Endometrium (tissue), 2 donors: Measurements from ENCODE around the gene RPL10L.

ENCODE experiments used
- FAIRE-seq: peaks from 2 replicates; lab custom pipeline; 2012; peaks lifted over from hg19 to GRCh38; lab: Jason Lieb, UNC
- donor health status: control.
- donor health status: control.

RPL10L gene

GRCh38 chr14:46651526-46652144 is at the start of gene RPL10L:
RPL10L (minus strand) TSS chr14:46651781; CDS start chr14:46651736, 45 bp downstream.
- FAIRE-seq = no peak

GRCh38 chr14:46691819-46692218 is 40.2 kb upstream of the RPL10L start:
- FAIRE-seq = no peak

GRCh38 chr14:46686652-46687051 is 35.1 kb upstream of the RPL10L start:
- no peak for FAIRE-seq

GRCh38 chr14:46672128-46672527 is 20.5 kb upstream of the RPL10L start:
- FAIRE-seq = no peak

- FAIRE-seq = no peak
Measured at GRCh38 chr14:46663382-46663781, 11.8 kb upstream of the RPL10L start.

- no peak for FAIRE-seq
Measured at GRCh38 chr14:46661728-46662127, 10.1 kb upstream of the RPL10L start.

- FAIRE-seq = no peak
Measured at GRCh38 chr14:46653031-46653755, 1.6 kb upstream of the RPL10L start.

GRCh38 chr14:46646796-46647195 is 4.8 kb downstream of the RPL10L start:
- no peak for FAIRE-seq

GRCh38 chr14:46626876-46627275 is 24.7 kb downstream of the RPL10L start:
- FAIRE-seq = no peak
